Measurements from ENCODE around the gene IGSF3. TPM values are rescaled to one million over a fixed set of nuclear protein-coding genes. Genes with fewer than 3 reads are reported as not detected.

The IGSF3 gene
- total and polyA plus RNA-seq, 2 of the 13 experiments (the other 11 are each of a cell fraction or from before 2014, with no cell fraction given), result 0.11 to 0.16 TPM

DNA sequence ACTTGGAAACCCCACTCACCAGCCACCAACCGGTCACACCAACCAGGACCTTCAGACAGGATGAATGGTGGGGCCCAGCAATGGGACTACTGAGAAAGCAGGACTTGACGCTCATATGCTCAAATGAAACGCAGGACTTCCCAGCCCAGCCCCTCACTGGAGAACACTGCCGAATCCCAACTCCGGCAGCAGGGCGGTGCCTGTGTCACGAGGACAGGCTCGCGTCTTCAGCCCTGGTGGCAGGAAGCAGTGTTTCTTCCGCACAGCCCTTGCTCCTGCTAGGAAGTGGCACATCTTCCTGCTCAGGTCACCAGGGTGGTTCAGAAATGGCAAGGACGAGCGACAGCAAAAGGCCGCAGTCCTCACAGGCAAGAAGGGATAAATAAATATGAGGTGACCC is 135.6 kb downstream of the IGSF3 start:
- no peak for ATAC-seq
- Histone ChIP-seq H3K4me3 (replicated peaks in 1 of 3; ENCODE audit: insufficient read depth in 1 of 3, low read depth in 2 of 3, low read length in 3 of 3) (no peak overlapping the region), H4K20me1 (ENCODE audit: insufficient read depth, low read length) (peaks cover 19% of the 10 kb centered on the region), H3K9me3 (ENCODE audit: low read length) (peaks cover 5% of the 10 kb centered on the region; the same call in 1 of the 2 replicates), H3K4me1 (ENCODE audit: insufficient read depth, low read length) (peaks cover 37% of the 10 kb centered on the region), H3K27ac (ENCODE audit: extremely low read length, insufficient read depth, low read length) (no peak overlapping the region), H3K27me3 (ENCODE audit: control insufficient read depth in 1 of 2, insufficient read depth in 2 of 2, low read length in 2 of 2) (no peaks in the 10 kb centered on the region), H3K79me2 (ENCODE audit: insufficient read depth, low read length) (peaks cover 13% of the 10 kb centered on the region), H2AFZ (ENCODE audit: low read length) (no peak overlapping the region), H3K9ac (ENCODE audit: insufficient read depth, low read depth, low read length) (no peak overlapping the region), H3K36me3 (replicated peaks in 1 of 2; ENCODE audit: control insufficient read depth in 1 of 2, insufficient read depth in 2 of 2, low read length in 2 of 2) (peaks cover 15 to 48% of the 10 kb centered on the region in 2 experiments; a peak in 4 of 5 replicates), H3K4me2 (ENCODE audit: low read depth, low read length) (no peak overlapping the region)
- DNase-seq (ENCODE audit: low spot score), result no peak
- intact Hi-C loops (cut with micrococcal nuclease; ENCODE audit: unreplicated experiment) (no loop called here), in situ Hi-C loops (cut with HindIII; ENCODE audit: extremely low pct_ligation_motif_present, low pct_unique_long_range_greater_than_20kb) (no loop called here)
- TF ChIP-seq AGO2 (optimal IDR thresholded peaks at IDR 0.05; ENCODE audit: low read depth, low read length), result peak; percentile 23
- TF ChIP-seq, protein P1, sequence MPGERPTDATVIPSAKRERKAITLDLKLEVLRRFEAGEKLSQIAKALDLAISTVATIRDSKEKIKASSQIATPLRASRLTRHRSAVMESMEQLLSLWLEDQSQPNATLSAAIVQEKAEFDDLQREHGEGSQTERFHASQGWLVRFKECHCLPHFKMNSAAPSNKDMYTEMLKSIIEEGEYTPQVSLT (CRISPR knock-in tag; IDR thresholded peaks at IDR 0.05; ENCODE audit: borderline replicate concordance, low read depth), result no peak
- FAIRE-seq, result no peak
- no TSS peak for BruUV-seq (replicated peaks)
- CTCF ChIA-PET (ENCODE audit: low intra/inter-chr PET ratio, low total read pairs), result no interaction called here
- 98% methylated on average over 13 of the region's 13 CpGs for whole genome bisulfite sequencing (ENCODE audit: low lambda C conversion rate)
- POLR2A ChIA-PET, result no interaction called here

GRCh38 chr1:116529681-116530080 is 137.9 kb downstream of the IGSF3 start:
- intact Hi-C loops (cut with micrococcal nuclease; ENCODE audit: unreplicated experiment), result loop anchor here (5.0 kb wide), 1 partner anchor 43 kb away; the partner anchor contains the start of gene CD58
- in situ Hi-C loops (cut with HindIII; ENCODE audit: extremely low pct_ligation_motif_present, low pct_unique_long_range_greater_than_20kb), result no loop called here
- Histone ChIP-seq H2AFZ (ENCODE audit: low read length) (no peak overlapping the region), H3K4me2 (ENCODE audit: low read depth, low read length) (no peak overlapping the region), H3K36me3 (replicated peaks in 1 of 2; ENCODE audit: control insufficient read depth in 1 of 2, insufficient read depth in 2 of 2, low read length in 2 of 2) (peaks cover 13 to 34% of the 10 kb centered on the region in 2 experiments; a peak in 4 of 5 replicates), H3K4me1 (ENCODE audit: insufficient read depth, low read length) (peaks cover 37% of the 10 kb centered on the region), H3K9ac (ENCODE audit: insufficient read depth, low read depth, low read length) (no peak overlapping the region), H3K27ac (ENCODE audit: extremely low read length, insufficient read depth, low read length) (no peak overlapping the region), H3K4me3 (replicated peaks in 1 of 3; ENCODE audit: insufficient read depth in 1 of 3, low read depth in 2 of 3, low read length in 3 of 3) (no peak overlapping the region), H3K27me3 (ENCODE audit: control insufficient read depth in 1 of 2, insufficient read depth in 2 of 2, low read length in 2 of 2) (no peaks in the 10 kb centered on the region), H3K9me3 (ENCODE audit: low read length) (peaks cover 15% of the 10 kb centered on the region), H4K20me1 (ENCODE audit: insufficient read depth, low read length) (peaks cover 19% of the 10 kb centered on the region), H3K79me2 (ENCODE audit: insufficient read depth, low read length) (peaks cover 32% of the 10 kb centered on the region)
- FAIRE-seq (no peak), DNase-seq (ENCODE audit: low spot score) (no peak), ATAC-seq (no peak)
- POLR2A ChIA-PET, result no interaction called here
- no TSS peak for BruUV-seq (replicated peaks)
- CTCF ChIA-PET (ENCODE audit: low intra/inter-chr PET ratio, low total read pairs), result no interaction called here
- WGBS (ENCODE audit: low lambda C conversion rate), result 97% methylated on average over 3 of the region's 3 CpGs
- TF ChIP-seq, protein P2, sequence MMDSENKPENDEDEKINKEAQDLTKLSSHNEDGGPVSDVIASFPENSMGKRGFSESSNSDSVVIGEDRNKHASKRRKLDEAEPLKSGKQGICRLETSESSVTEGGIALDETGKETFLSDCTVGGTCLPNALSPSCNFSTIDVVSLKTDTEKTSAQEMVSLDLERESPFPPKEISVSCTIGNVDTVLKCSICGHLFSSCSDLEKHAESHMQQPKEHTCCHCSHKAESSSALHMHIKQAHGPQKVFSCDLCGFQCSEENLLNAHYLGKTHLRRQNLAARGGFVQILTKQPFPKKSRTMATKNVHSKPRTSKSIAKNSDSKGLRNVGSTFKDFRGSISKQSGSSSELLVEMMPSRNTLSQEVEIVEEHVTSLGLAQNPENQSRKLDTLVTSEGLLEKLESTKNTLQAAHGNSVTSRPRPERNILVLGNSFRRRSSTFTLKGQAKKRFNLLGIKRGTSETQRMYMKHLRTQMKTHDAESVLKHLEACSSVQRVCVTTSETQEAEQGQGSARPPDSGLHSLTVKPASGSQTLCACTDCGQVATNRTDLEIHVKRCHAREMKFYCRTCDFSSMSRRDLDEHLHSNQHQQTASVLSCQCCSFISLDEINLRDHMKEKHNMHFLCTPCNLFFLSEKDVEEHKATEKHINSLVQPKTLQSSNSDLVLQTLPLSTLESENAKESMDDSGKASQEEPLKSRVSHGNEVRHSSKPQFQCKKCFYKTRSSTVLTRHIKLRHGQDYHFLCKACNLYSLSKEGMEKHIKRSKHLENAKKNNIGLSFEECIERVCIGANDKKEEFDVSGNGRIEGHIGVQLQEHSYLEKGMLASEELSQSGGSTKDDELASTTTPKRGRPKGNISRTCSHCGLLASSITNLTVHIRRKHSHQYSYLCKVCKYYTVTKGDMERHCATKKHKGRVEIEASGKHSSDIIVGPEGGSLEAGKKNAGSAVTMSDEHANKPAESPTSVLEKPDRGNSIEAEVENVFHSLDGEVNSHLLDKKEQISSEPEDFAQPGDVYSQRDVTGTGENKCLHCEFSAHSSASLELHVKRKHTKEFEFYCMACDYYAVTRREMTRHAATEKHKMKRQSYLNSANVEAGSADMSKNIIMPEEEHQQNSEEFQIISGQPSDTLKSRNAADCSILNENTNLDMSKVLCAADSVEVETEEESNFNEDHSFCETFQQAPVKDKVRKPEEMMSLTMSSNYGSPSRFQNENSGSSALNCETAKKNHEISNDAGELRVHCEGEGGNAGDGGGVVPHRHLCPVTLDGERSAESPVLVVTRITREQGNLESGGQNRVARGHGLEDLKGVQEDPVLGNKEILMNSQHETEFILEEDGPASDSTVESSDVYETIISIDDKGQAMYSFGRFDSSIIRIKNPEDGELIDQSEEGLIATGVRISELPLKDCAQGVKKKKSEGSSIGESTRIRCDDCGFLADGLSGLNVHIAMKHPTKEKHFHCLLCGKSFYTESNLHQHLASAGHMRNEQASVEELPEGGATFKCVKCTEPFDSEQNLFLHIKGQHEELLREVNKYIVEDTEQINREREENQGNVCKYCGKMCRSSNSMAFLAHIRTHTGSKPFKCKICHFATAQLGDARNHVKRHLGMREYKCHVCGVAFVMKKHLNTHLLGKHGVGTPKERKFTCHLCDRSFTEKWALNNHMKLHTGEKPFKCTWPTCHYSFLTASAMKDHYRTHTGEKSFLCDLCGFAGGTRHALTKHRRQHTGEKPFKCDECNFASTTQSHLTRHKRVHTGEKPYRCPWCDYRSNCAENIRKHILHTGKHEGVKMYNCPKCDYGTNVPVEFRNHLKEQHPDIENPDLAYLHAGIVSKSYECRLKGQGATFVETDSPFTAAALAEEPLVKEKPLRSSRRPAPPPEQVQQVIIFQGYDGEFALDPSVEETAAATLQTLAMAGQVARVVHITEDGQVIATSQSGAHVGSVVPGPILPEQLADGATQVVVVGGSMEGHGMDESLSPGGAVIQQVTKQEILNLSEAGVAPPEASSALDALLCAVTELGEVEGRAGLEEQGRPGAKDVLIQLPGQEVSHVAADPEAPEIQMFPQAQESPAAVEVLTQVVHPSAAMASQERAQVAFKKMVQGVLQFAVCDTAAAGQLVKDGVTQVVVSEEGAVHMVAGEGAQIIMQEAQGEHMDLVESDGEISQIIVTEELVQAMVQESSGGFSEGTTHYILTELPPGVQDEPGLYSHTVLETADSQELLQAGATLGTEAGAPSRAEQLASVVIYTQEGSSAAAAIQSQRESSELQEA (CRISPR knock-in tag; IDR thresholded peaks at IDR 0.05; ENCODE audit: not compliant biosample characterization), result no peak
- TF ChIP-seq, protein P3, sequence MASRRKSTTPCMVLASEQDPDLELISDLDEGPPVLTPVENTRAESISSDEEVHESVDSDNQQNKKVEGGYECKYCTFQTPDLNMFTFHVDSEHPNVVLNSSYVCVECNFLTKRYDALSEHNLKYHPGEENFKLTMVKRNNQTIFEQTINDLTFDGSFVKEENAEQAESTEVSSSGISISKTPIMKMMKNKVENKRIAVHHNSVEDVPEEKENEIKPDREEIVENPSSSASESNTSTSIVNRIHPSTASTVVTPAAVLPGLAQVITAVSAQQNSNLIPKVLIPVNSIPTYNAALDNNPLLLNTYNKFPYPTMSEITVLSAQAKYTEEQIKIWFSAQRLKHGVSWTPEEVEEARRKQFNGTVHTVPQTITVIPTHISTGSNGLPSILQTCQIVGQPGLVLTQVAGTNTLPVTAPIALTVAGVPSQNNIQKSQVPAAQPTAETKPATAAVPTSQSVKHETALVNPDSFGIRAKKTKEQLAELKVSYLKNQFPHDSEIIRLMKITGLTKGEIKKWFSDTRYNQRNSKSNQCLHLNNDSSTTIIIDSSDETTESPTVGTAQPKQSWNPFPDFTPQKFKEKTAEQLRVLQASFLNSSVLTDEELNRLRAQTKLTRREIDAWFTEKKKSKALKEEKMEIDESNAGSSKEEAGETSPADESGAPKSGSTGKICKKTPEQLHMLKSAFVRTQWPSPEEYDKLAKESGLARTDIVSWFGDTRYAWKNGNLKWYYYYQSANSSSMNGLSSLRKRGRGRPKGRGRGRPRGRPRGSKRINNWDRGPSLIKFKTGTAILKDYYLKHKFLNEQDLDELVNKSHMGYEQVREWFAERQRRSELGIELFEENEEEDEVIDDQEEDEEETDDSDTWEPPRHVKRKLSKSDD (CRISPR knock-in tag; IDR thresholded peaks at IDR 0.05; ENCODE audit: low read depth), result no peak
- no peak for TF ChIP-seq ZNF274 (CRISPR knock-in tag; IDR thresholded peaks at IDR 0.05)
- TF ChIP-seq THYN1 (CRISPR knock-in tag; IDR thresholded peaks at IDR 0.05; ENCODE audit: borderline replicate concordance, low read depth), result no peak
